ENCODE results near the gene SEC14L3.

SEC14L3 gene

DNA sequence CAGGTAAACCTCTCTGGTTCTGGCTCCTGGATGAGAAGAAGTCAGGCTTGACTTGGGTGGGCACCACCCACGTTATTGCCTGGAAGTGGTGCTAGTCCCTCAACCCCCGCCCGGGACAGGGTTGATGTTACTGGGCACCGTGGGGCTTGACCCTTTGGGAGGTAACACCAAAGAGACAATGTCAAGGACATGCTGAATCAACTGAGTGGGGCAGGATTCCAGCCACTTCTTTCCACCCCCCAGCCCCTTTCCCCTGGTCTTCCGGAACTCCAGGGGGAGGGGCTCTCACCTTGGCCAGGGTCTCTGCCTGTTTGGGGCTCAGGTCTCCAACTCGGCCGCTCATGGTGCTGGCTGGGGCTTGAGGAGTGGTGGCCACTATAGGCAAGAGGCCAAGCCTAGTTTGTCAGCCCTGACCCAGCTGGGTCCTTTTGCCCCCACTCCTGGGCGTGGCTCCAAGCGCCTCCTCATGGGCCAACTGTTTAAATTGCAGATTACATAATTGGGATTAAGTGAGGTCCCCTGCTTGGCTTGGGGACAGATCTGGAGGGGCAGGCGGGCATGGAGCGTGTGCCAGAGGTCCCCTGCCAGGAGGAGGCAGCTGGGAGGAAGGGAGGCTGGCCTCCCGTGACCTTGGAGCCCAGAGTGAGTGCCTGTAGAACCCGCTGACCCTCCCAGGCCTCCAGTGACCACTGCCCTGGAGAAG is at the start of gene SEC14L3:
Gene SEC14L3, minus strand, starts transcription at position 402 of the 703 bp plus-strand sequence. Its CDS starts 59 bp downstream, at position 343.
- Histone ChIP-seq H3K36me3 (ENCODE audit: low read depth) (no peaks in the 10 kb centered on the region), H3K4me1 (ENCODE audit: insufficient read depth, poor library complexity, severe bottlenecking) (no peaks in the 10 kb centered on the region), H3K4me3 (ENCODE audit: severe bottlenecking) (no peak within 1 kb of the TSS), H3K27me3 (ENCODE audit: insufficient read depth, poor library complexity, severe bottlenecking) (no peaks in the 10 kb centered on the region), H3K9me3 (ENCODE audit: severe bottlenecking) (no peaks in the 10 kb centered on the region), H3K27ac (ENCODE audit: poor library complexity, severe bottlenecking) (no peak within 1 kb of the TSS)
- ATAC-seq (ENCODE audit: low read depth), result no peak
- DNase-seq (ENCODE audit: low spot score), result no peak
- TF ChIP-seq CTCF (IDR thresholded peaks at IDR 0.05; ENCODE audit: poor library complexity, severe bottlenecking), result no peak

DNA sequence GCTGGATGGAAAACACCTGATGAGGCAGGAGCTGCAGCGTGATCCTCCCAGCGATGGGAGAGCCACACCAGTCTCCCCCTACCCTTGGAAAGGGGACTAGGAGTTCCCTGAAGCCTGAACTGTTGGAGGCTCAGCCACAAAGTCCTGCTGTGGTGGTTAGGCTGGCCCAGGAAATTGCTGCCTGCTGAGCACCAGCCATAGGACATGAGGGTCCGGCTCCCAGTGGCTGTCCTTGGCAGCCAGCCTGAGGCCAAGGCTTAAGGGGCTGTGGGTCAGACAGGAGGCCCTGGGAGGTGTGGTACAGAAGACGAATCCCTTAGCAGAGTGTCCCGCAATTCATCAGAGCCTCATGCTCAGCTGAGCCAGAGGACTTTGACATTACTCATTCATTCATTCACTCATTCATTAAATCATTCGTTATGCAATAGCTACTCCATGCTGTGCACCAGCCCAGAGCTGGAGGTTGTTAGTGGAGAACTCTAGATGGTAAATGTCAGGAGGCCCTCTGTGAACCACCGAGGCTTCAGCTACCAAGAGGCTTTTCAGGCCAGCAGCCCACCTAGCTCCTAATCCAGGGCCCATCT is 48.1 kb upstream of the SEC14L3 start:
- no peaks in the 10 kb centered on the region for H3K9me3 ChIP-seq (ENCODE audit: severe bottlenecking)
- TF ChIP-seq CTCF (IDR thresholded peaks at IDR 0.05; ENCODE audit: poor library complexity, severe bottlenecking), result no peak
- ATAC-seq (ENCODE audit: low read depth), result no peak
- H3K27ac ChIP-seq (ENCODE audit: poor library complexity, severe bottlenecking), result no peak overlapping the region
- no peak for DNase-seq (ENCODE audit: low spot score)
- no peak overlapping the region for H3K4me3 ChIP-seq (ENCODE audit: severe bottlenecking)
- no peaks in the 10 kb centered on the region for H3K27me3 ChIP-seq (ENCODE audit: insufficient read depth, poor library complexity, severe bottlenecking)
- no peaks in the 10 kb centered on the region for H3K36me3 ChIP-seq (ENCODE audit: low read depth)
- H3K4me1 ChIP-seq (ENCODE audit: insufficient read depth, poor library complexity, severe bottlenecking), result no peaks in the 10 kb centered on the region

DNA sequence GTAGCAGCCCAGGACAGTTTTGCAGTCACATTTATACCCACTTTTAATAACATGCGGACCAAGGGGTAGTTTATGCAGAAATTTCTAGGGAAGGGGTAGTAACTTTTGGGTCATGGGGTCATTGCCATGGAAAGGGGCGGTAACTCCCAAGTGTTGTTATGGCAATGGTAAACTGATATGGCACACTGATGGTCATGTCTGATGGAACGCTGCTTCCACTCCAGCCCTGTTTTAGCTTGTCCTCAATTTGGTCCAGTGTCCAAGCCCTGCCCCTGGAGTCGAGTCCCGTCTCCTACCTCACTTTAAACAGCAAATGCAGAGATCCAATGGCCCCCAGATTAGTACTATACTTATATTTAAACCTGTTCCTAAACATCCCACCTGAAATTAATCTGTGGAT is 44.9 kb upstream of the SEC14L3 start:
- Histone ChIP-seq H3K4me3 (ENCODE audit: severe bottlenecking) (no peak overlapping the region), H3K9me3 (ENCODE audit: severe bottlenecking) (no peaks in the 10 kb centered on the region), H3K27ac (ENCODE audit: poor library complexity, severe bottlenecking) (no peak overlapping the region), H3K27me3 (ENCODE audit: insufficient read depth, poor library complexity, severe bottlenecking) (no peaks in the 10 kb centered on the region), H3K36me3 (ENCODE audit: low read depth) (no peaks in the 10 kb centered on the region), H3K4me1 (ENCODE audit: insufficient read depth, poor library complexity, severe bottlenecking) (no peaks in the 10 kb centered on the region)
- ATAC-seq (ENCODE audit: low read depth) (no peak), DNase-seq (ENCODE audit: low spot score) (no peak)
- TF ChIP-seq CTCF (IDR thresholded peaks at IDR 0.05; ENCODE audit: poor library complexity, severe bottlenecking), result no peak

- DNase-seq (ENCODE audit: low spot score), result no peak
- H3K36me3 ChIP-seq (ENCODE audit: low read depth), result no peaks in the 10 kb centered on the region
- no peak for TF ChIP-seq CTCF (IDR thresholded peaks at IDR 0.05; ENCODE audit: poor library complexity, severe bottlenecking)
- no peaks in the 10 kb centered on the region for H3K27me3 ChIP-seq (ENCODE audit: insufficient read depth, poor library complexity, severe bottlenecking)
- H3K9me3 ChIP-seq (ENCODE audit: severe bottlenecking), result no peaks in the 10 kb centered on the region
- no peak overlapping the region for H3K4me3 ChIP-seq (ENCODE audit: severe bottlenecking)
- H3K27ac ChIP-seq (ENCODE audit: poor library complexity, severe bottlenecking), result no peak overlapping the region
- ATAC-seq (ENCODE audit: low read depth), result no peak
- no peaks in the 10 kb centered on the region for H3K4me1 ChIP-seq (ENCODE audit: insufficient read depth, poor library complexity, severe bottlenecking)
Observed at GRCh38 chr22:30516273-30516672, 44.5 kb upstream of the SEC14L3 start.

GRCh38 chr22:30514252-30514651 is 42.4 kb upstream of the SEC14L3 start:
- Histone ChIP-seq H3K27me3 (ENCODE audit: insufficient read depth, poor library complexity, severe bottlenecking) (no peaks in the 10 kb centered on the region), H3K4me3 (ENCODE audit: severe bottlenecking) (no peak overlapping the region), H3K36me3 (ENCODE audit: low read depth) (no peaks in the 10 kb centered on the region), H3K27ac (ENCODE audit: poor library complexity, severe bottlenecking) (no peak overlapping the region), H3K9me3 (ENCODE audit: severe bottlenecking) (no peaks in the 10 kb centered on the region), H3K4me1 (ENCODE audit: insufficient read depth, poor library complexity, severe bottlenecking) (no peaks in the 10 kb centered on the region)
- no peak for ATAC-seq (ENCODE audit: low read depth)
- no peak for TF ChIP-seq CTCF (IDR thresholded peaks at IDR 0.05; ENCODE audit: poor library complexity, severe bottlenecking)
- DNase-seq (ENCODE audit: low spot score), result no peak
